Kidney (tissue), 14 donors: Measurements from ENCODE around the gene FANCC. TPM values are rescaled to one million over a fixed set of nuclear protein-coding genes. Genes with fewer than 3 reads are reported as not detected.

Experiments used
- DNase-seq, 5 donors: peaks; one replicate each; pipeline ENCODE4 v3.0.0-alpha.2; 2013 to 2020
- FAIRE-seq: peaks from 2 replicates; lab custom pipeline; 2012; peaks lifted over from hg19 to GRCh38; lab: Jason Lieb, UNC
- H3K27ac ChIP-seq, 2 donors: one replicate each; pipeline ENCODE4 v1.7.0; 2013; ENCODE audit warnings: low read depth in 2 of 2, low read length in 2 of 2, inconsistent platforms in 1 of 2
- H3K27me3 ChIP-seq: one replicate; pipeline ENCODE4 v1.7.1; 2013; ENCODE audit warnings: low read length, inconsistent platforms; ENCODE audit not compliant: control insufficient read depth, insufficient read depth
- H3K36me3 ChIP-seq, 3 donors: one replicate each; pipeline versions ENCODE4 v1.7.0 to v1.7.1; 2013; ENCODE audit warnings: low read length in 3 of 3, control low read depth in 1 of 3, inconsistent platforms in 1 of 3; ENCODE audit not compliant: insufficient read depth in 3 of 3, control insufficient read depth in 2 of 3
- H3K4me1 ChIP-seq, 3 donors: one replicate each; pipeline versions ENCODE4 v1.7.0 to v1.7.1; 2013; ENCODE audit warnings: low read length in 3 of 3, inconsistent platforms in 1 of 3, low read depth in 1 of 3; ENCODE audit not compliant: control insufficient read depth in 2 of 3, insufficient read depth in 2 of 3
- H3K4me3 ChIP-seq, 3 donors: one replicate each; pipeline versions ENCODE4 v1.7.0 to v1.8.1; 2013; ENCODE audit warnings: low read length in 3 of 3, control low read depth in 1 of 3, inconsistent platforms in 1 of 3
- H3K9ac ChIP-seq, 3 donors: one replicate each; pipeline versions ENCODE4 v1.7.0 to v1.7.1; 2013; ENCODE audit warnings: low read length in 3 of 3, control low read depth in 1 of 3, inconsistent platforms in 1 of 3
- H3K9me3 ChIP-seq, 3 donors: one replicate each; pipeline versions ENCODE4 v1.7.0 to v1.7.1; 2013; ENCODE audit warnings: low read length in 3 of 3, control low read depth in 1 of 3, inconsistent platforms in 1 of 3; ENCODE audit not compliant: control insufficient read depth in 2 of 3, insufficient read depth in 1 of 3
- CTCF ChIP-seq: IDR thresholded peaks from 3 replicates; pipeline ENCODE4 v1.5.1; 2012; ENCODE audit warnings: mild to moderate bottlenecking, moderate library complexity, borderline replicate concordance; ENCODE audit not compliant: insufficient read depth; ENCODE audit errors: extremely low read depth
- intact Hi-C: fragments of 100-400 bp; cut with DNase I; formaldehyde crosslinking; loops from one replicate; pipeline ENCODE4 v1.11.1; 2022
- polyA plus RNA-seq: library from polyadenylated mRNA; stranded (reverse); fragments of 350-450 nt; fragmentation: Illumina TruSeq; extraction: RNeasy Lipid Tissue Mini Kit (QIAGEN cat#74804); gene quantifications from one replicate; pipeline ENCODE4 v1.2.3, GENCODE V29; 2014; ENCODE audit warnings: low read depth, low replicate concordance; ENCODE audit not compliant: insufficient read depth
- total RNA-seq: library from RNA; stranded (reverse); fragmentation: NEBNext Ultra II Directional; extraction: Animal tissue kit (Norgen Biotek cat#: 25700); gene quantifications from one replicate; pipeline ENCODE4 v1.2.1, GENCODE V29; 2021
- donor health status: control.
- donor health status: control.
- donor health status: control.
- donor health status: control.
- donor health status: control.
- donor health status: DM: yes; HTN: yes; CAD: no.
- donor health status: Normal renal cell carcinoma (clear cell type).

FANCC gene
- total and polyA plus RNA-seq, 2 donors from 2014 or later = 7.5 to 10.8 TPM

DNA sequence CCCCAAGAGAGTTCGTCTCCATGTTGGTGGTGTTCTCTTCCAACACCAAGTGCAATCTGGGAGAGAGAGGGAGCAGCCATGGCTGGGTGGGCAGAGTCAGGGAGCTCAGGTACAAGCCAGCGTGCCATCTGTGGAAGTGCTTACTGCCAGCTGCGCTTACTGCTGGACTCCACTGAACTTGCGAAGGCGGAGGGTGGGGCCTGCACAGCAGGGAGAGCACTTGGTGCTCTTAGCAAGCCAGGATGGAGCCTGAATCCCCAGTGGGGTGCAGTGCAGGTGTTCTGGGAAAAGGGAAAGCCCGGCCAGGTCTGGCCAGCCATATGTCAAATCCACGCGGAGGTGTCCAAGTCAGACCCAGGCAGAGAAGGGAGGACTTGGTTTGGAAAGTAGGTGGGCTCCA lies 142.0 kb downstream of the FANCC start:
- no peak overlapping the region for H3K27ac ChIP-seq
- no peaks in the 10 kb centered on the region for H3K27me3 ChIP-seq
- H3K9ac ChIP-seq = no peak overlapping the region
- H3K4me3 ChIP-seq = no peak overlapping the region
- H3K9me3 ChIP-seq = no peaks in the 10 kb centered on the region
- DNase-seq = no peak
- intact Hi-C loops = no loop called here
- H3K36me3 ChIP-seq = no peaks in the 10 kb centered on the region
- no peak for FAIRE-seq
- TF ChIP-seq CTCF = no peak
- no peaks in the 10 kb centered on the region for H3K4me1 ChIP-seq

- Histone ChIP-seq H3K9ac (no peak overlapping the region), H3K36me3 (peaks cover 3 to 6% (median 3%) of the 10 kb centered on the region in 3 donors), H3K4me1 (no peaks in the 10 kb centered on the region), H3K27ac (no peak overlapping the region), H3K27me3 (no peaks in the 10 kb centered on the region), H3K9me3 (no peaks in the 10 kb centered on the region), H3K4me3 (no peak overlapping the region)
- FAIRE-seq (no peak), DNase-seq (no peak)
- intact Hi-C loops = no loop called here
- TF ChIP-seq CTCF = no peak
These were observed 143.5 kb downstream of the FANCC start for GRCh38 chr9:95174038-95174437.

GRCh38 chr9:95171596-95171995 lies 145.9 kb downstream of the FANCC start:
- FAIRE-seq (peak; percentile 47), DNase-seq (no peak)
- H3K27ac ChIP-seq = no peak overlapping the region
- no peak overlapping the region for H3K4me3 ChIP-seq
- no peaks in the 10 kb centered on the region for H3K9me3 ChIP-seq
- H3K4me1 ChIP-seq = no peaks in the 10 kb centered on the region
- H3K9ac ChIP-seq = no peak overlapping the region
- H3K36me3 ChIP-seq = peaks cover 3 to 6% (median 3%) of the 10 kb centered on the region in 3 donors
- TF ChIP-seq CTCF = no peak
- intact Hi-C loops = no loop called here
- no peaks in the 10 kb centered on the region for H3K27me3 ChIP-seq

DNA sequence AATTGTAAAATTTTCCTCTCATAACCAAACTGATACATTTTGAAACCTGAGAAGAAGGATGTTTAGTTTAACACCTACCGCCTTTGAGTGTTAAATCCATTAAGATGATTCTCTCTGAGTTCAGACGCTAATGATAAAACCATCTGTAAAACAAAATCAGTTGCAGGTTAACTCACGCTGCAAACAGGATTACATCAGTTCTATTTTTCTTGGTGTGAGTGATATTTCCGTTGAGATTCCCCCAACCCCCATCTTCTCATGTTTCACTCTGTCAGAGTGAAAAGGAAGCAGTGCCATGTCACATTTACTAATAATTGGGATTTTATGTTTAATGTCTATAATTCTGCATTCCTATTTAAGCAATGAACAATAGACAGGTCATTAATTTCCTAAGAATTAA lies 146.5 kb downstream of the FANCC start:
- no peak overlapping the region for H3K4me3 ChIP-seq
- H3K9me3 ChIP-seq = no peaks in the 10 kb centered on the region
- no peaks in the 10 kb centered on the region for H3K27me3 ChIP-seq
- no peak overlapping the region for H3K27ac ChIP-seq
- intact Hi-C loops = no loop called here
- FAIRE-seq (no peak), DNase-seq (peak in 2 of 5 donors; percentile 48 to 55)
- H3K9ac ChIP-seq = no peak overlapping the region
- peaks cover 3 to 6% (median 3%) of the 10 kb centered on the region in 3 donors for H3K36me3 ChIP-seq
- TF ChIP-seq CTCF = no peak
- H3K4me1 ChIP-seq = no peaks in the 10 kb centered on the region
